Kidney (tissue), 14 donors: ENCODE measurements around the gene MIXL1. TPM values are rescaled to one million over a fixed set of nuclear protein-coding genes. Genes with fewer than 3 reads are reported as not detected.

Experiments
- DNase-seq, 5 donors: peaks; one replicate each; pipeline ENCODE4 v3.0.0-alpha.2; 2013 to 2020
- FAIRE-seq: peaks from 2 replicates; lab custom pipeline; 2012; peaks lifted over from hg19 to GRCh38; lab: Jason Lieb, UNC
- H3K27ac ChIP-seq, 2 donors: one replicate each; pipeline ENCODE4 v1.7.0; 2013; ENCODE audit warnings: low read depth in 2 of 2, low read length in 2 of 2, inconsistent platforms in 1 of 2
- H3K27me3 ChIP-seq: one replicate; pipeline ENCODE4 v1.7.1; 2013; ENCODE audit warnings: low read length, inconsistent platforms; ENCODE audit not compliant: control insufficient read depth, insufficient read depth
- H3K36me3 ChIP-seq, 3 donors: one replicate each; pipeline versions ENCODE4 v1.7.0 to v1.7.1; 2013; ENCODE audit warnings: low read length in 3 of 3, control low read depth in 1 of 3, inconsistent platforms in 1 of 3; ENCODE audit not compliant: insufficient read depth in 3 of 3, control insufficient read depth in 2 of 3
- H3K4me1 ChIP-seq, 3 donors: one replicate each; pipeline versions ENCODE4 v1.7.0 to v1.7.1; 2013; ENCODE audit warnings: low read length in 3 of 3, inconsistent platforms in 1 of 3, low read depth in 1 of 3; ENCODE audit not compliant: control insufficient read depth in 2 of 3, insufficient read depth in 2 of 3
- H3K4me3 ChIP-seq, 3 donors: one replicate each; pipeline versions ENCODE4 v1.7.0 to v1.8.1; 2013; ENCODE audit warnings: low read length in 3 of 3, control low read depth in 1 of 3, inconsistent platforms in 1 of 3
- H3K9ac ChIP-seq, 3 donors: one replicate each; pipeline versions ENCODE4 v1.7.0 to v1.7.1; 2013; ENCODE audit warnings: low read length in 3 of 3, control low read depth in 1 of 3, inconsistent platforms in 1 of 3
- H3K9me3 ChIP-seq, 3 donors: one replicate each; pipeline versions ENCODE4 v1.7.0 to v1.7.1; 2013; ENCODE audit warnings: low read length in 3 of 3, control low read depth in 1 of 3, inconsistent platforms in 1 of 3; ENCODE audit not compliant: control insufficient read depth in 2 of 3, insufficient read depth in 1 of 3
- intact Hi-C: fragments of 100-400 bp; cut with DNase I; formaldehyde crosslinking; loops from one replicate; pipeline ENCODE4 v1.11.1; 2022
- polyA plus RNA-seq: library from polyadenylated mRNA; stranded (reverse); fragments of 350-450 nt; fragmentation: Illumina TruSeq; extraction: RNeasy Lipid Tissue Mini Kit (QIAGEN cat#74804); gene quantifications from one replicate; pipeline ENCODE4 v1.2.3, GENCODE V29; 2014; ENCODE audit warnings: low read depth, low replicate concordance; ENCODE audit not compliant: insufficient read depth
- total RNA-seq: library from RNA; stranded (reverse); fragmentation: NEBNext Ultra II Directional; extraction: Animal tissue kit (Norgen Biotek cat#: 25700); gene quantifications from one replicate; pipeline ENCODE4 v1.2.1, GENCODE V29; 2021
- TF ChIP-seq, protein P1 (sequence below): IDR thresholded peaks from 3 replicates; pipeline ENCODE4 v1.5.1; 2012; ENCODE audit warnings: mild to moderate bottlenecking, moderate library complexity, borderline replicate concordance; ENCODE audit not compliant: insufficient read depth; ENCODE audit errors: extremely low read depth
- donor health status: control.
- donor health status: control.
- donor health status: control.
- donor health status: control.
- donor health status: control.
- donor health status: DM: yes; HTN: yes; CAD: no.
- donor health status: Normal renal cell carcinoma (clear cell type).

The MIXL1 gene
- total and polyA plus RNA-seq, 2 donors from 2014 or later: 0.16 to 0.56 TPM

DNA sequence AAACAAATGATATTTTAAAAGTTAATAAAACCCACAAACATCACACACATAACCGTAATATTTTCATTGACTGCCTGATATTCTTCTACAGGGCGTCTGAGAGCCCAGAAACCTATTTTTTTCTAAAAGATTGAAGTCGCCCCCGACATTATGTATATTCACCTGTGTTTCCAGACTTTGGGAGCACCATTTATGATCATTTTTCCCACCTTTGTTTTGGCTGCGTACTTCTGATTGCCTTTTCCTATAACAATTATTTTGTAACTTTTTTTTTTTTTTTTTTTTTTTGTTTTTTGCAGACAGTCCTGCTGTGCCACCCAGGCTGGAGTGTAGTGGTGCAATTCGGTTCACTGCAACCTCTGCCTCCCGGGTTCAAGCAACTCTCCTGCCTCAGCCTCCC is 36.1 kb upstream of the MIXL1 start:
- Histone ChIP-seq H3K4me1 (peaks cover 0 to 11% (median 6%) of the 10 kb centered on the region in 3 donors), H3K9me3 (no peaks in the 10 kb centered on the region), H3K27ac (no peak overlapping the region), H3K4me3 (peak overlapping the region; percentile 76 to 83 (median 81)), H3K36me3 (no peaks in the 10 kb centered on the region), H3K9ac (peak overlapping the region in 2 of 3 donors; percentile 5 to 84), H3K27me3 (no peaks in the 10 kb centered on the region)
- TF ChIP-seq, protein P1, sequence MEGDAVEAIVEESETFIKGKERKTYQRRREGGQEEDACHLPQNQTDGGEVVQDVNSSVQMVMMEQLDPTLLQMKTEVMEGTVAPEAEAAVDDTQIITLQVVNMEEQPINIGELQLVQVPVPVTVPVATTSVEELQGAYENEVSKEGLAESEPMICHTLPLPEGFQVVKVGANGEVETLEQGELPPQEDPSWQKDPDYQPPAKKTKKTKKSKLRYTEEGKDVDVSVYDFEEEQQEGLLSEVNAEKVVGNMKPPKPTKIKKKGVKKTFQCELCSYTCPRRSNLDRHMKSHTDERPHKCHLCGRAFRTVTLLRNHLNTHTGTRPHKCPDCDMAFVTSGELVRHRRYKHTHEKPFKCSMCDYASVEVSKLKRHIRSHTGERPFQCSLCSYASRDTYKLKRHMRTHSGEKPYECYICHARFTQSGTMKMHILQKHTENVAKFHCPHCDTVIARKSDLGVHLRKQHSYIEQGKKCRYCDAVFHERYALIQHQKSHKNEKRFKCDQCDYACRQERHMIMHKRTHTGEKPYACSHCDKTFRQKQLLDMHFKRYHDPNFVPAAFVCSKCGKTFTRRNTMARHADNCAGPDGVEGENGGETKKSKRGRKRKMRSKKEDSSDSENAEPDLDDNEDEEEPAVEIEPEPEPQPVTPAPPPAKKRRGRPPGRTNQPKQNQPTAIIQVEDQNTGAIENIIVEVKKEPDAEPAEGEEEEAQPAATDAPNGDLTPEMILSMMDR: no peak
- FAIRE-seq (no peak), DNase-seq (no peak)
- intact Hi-C loops: no loop called here

DNA sequence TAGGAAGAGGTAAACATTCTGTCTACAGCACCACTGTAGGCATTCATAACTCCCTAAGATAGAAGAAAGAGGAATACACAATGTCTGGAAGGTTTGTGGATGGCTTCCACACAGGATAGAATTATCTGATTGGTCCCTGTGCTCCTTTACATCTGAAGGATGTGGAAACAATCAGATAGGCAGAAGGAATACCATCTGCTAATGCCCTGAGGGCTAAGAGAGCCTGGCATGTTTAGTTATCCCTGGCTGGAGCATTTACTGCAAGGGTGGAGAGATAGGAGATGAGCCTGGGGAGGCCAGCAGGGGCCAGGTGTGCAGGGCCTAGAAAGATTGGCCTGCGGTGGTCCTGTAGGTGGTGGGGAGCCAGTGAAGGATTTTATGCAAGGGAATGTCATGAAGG is 28.3 kb upstream of the MIXL1 start:
- intact Hi-C loops: loop anchor here (5.0 kb wide), 1 partner anchor 68 kb away; no protein-coding TSS in a partner anchor
- Histone ChIP-seq H3K9me3 (no peaks in the 10 kb centered on the region), H3K4me3 (no peak overlapping the region), H3K4me1 (no peaks in the 10 kb centered on the region), H3K27ac (no peak overlapping the region), H3K36me3 (no peaks in the 10 kb centered on the region), H3K27me3 (no peaks in the 10 kb centered on the region), H3K9ac (no peak overlapping the region)
- TF ChIP-seq, protein P1: no peak
- no peak for FAIRE-seq
- DNase-seq: no peak

DNA sequence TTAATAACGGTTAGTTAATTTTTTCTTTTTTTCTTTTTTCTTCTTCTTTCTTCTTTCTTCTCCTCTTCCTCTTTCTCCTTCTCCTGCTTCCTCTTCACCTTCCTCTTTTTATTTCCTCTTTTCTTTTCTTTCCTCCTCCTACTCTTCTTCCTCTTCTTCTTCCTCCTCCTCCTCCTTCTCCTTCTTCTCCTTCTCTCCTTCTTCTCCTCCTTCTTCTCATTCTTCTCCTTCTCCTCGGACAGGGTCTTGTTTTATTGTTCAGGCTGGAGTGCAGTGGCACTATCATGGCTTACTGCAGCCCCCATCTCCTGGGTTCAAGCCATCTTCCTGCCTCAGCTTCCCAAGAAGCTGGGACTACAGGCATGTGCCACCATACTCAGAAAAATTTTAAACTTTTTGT is 23.5 kb upstream of the MIXL1 start:
- Histone ChIP-seq H3K4me1 (no peaks in the 10 kb centered on the region), H3K27ac (no peak overlapping the region), H3K36me3 (no peaks in the 10 kb centered on the region), H3K4me3 (no peak overlapping the region), H3K9me3 (no peaks in the 10 kb centered on the region), H3K27me3 (no peaks in the 10 kb centered on the region), H3K9ac (no peak overlapping the region)
- FAIRE-seq: no peak
- DNase-seq: no peak
- intact Hi-C loops: loop anchor here (5.0 kb wide), 1 partner anchor 73 kb away; no protein-coding TSS in a partner anchor
- TF ChIP-seq, protein P1: no peak
